HG03060 (cell line): ENCODE results near the gene MIDN.

Experiments used
- ATAC-seq: cut with Tn5 transposase; IDR thresholded peaks from one replicate; pipeline ENCODE4 v1.9.1; 2021; ENCODE audit warnings: low read depth, moderate number of reproducible peaks; ENCODE audit not compliant: unreplicated experiment

MIDN gene

DNA sequence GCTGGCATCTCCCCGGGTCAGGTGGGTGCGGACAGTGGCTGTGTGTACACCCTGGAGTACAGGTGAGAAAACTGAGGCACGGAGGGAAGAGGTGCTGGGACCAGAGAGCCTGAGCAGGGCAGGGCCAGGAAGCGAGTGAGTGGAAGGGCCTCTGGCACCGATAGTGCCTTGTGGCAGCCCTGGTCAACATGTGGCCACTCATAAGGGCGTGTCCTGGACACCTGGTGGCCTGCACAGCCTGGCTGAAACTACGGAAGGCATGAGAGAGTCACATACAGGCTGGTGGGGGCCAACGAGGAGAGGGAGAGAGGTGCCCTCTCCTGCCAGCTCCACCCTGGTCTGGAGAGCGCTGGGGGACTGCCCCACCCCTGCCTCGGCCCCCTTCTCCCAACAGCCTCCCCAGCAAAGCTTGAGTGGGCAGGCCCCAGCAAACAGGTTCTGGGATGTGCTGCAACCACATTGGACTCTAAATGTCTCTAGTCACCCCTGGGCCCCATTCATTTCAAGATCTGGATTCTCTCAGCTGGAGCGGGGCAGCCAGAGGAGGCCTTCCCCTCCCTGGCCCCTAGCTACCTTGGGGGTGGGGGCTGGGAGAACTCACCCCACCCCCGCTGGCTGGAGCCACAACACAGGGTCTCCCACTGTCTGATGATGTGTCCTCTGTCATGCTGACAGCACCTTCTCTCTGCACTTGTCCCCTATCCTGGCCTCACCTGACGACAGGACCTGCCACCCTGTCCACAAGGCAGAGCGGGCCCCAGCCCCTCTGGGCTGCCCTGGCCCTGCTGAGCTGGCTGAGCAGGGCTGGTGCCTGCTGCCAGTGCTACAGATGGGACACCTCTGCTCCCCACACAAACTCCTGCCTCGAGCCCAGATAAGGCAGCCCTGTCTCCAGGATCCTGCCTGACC lies 16.4 kb upstream of the MIDN start:
- ATAC-seq = no peak

DNA sequence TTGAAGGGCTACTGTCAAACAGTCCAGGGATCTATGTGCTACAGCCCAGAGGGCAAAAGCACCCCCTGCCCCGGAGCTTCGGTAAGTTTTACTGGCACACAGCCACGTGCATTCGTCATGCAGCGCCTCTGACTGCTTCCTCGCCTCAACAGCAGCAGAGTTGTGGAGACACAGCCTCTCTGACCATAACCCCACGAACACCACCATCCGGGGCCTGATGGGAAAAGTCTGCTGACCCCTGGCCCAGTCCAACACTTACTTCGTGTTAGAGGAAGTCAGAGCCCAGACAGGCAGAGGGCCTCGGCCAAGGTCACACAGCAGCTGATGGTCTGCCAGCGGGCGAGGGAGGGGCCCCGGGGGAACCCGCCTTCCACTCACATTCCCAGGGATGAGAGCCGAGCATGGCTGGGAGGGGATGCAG lies 15.7 kb upstream of the MIDN start:
- ATAC-seq = no peak

DNA sequence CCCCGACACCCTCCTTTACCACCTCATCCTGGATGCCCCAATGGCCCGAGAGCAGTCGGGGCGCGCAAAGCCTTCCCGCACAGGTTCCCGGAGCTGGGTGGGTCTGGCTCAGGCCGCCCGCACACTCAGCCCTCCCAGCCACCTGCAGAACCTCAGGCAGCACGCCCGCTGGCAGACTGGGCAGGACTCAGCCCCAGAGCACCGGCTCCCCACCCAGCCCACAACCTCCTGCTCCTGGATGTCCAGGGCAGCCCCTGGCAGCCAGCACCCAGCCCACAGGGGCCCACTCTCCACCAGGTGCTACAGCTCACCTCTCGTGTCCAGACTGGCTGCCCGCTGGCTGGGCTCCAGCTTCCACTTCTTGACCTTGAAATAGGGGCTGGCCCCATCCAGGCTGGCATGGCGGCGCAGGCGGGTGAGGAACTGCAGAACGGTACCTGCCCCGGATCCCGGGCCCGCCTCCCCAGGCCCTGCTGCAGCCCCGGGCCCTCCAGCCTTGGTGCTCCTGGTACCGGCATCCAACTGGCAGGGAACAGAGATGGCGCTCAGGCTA lies 15.2 kb upstream of the MIDN start:
- ATAC-seq = no peak

DNA sequence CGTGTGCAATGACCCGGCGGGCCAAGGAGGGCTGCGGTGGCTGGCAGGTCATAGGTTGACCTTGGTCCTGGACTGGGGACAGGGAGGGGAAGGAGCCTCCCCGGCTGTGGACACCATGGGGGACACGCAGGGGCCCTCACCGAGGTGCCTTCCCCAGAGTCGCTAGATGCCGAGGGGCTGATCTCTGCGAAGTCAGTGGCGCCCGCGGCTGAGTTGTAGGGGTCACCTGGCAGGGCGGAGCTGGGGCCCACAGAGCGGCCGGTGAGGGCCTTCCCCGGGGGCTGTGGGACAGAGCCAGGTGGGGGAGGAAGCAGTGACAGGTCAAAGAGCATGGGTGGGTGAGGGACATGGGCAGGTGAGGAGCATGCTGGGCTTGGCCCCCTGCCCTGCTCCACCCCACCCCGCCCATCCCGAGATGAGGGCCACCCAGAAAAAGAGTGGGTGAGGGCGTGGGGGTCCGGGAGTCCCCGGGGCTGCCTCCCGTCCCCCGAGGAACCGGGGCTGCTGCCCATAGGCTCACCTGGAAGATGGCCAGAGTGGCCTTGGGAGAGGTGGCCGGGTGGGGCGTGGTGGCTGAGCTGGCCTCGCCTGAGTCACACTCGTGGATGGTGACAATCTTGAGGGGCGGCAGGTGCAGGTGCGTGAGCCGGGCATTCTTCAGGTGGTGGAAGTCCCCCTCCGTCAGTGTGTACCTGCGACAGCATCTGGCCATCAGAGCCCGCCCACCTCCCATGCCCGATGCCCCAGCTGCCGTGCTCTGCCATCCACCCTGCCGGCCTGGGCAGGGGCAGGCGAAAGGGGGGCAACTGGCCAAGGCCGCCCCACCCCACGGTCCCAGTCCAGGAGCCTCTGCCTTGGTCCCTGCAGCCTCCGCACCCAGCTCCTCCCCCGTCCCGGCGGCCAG lies 14.1 kb upstream of the MIDN start:
- no peak for ATAC-seq

DNA sequence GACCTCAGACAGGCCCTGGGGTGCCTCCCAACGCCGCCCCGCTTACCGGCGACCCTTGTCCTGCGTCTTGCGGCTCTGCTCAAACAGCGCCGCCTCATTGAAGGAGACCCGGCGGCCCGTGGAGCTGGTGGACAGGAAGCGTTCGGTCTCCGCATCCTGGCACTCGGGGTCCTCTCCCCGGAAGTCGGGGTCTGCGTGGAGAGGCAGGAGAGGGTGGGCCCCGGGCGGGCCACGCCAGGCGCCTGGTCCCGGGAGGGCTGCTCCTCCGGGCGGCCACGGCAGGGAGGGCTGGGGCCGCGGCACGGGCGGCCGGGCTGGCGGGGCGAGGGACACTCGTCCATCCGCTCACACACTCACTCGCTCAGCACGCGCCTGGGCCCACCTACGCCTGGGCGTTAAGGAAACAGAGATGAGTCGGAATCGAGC lies 13.4 kb upstream of the MIDN start:
- no peak for ATAC-seq

DNA sequence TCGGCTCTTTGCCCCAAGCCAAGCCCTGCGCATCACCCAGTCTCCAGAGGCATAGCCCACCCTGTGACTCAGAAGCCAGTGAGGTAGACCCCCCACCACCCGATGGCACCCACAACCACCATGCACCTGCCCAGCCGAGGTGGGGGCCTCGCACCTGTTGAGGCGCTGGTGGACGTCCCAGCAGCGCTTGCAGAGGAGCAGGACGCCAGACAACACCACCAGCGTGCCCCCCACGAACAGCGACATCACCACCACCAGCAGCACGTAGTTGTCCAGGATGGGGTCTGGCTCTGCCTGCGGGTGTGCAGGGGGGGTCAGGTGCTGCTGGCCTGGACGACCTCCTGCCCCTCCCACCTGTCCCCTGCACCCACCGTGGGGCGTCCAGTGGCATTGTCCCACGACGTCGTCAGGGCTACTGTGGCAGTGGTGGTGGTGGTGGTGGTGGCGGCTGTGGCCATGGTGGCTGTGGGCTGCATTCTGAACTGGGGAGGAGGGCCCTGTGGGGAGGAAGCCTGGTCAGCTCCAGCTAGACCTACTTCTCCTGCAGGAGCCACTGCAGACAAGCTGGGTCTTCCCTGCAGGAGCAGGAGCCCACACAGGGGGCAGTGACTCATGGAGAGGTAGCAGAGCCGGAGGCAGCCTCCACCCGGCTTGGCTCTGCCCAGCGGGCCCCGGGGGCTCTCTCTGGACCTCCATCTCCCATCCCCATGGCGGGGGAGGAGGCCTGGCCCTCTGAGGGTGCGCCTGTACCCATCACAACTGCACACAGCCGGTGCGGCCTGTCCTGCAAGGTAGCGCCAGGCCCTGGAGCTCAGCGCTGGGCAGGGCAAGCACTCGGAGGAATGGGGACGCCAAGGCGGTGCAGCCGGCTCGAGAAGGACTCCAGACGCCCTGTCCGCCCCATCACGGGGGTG lies 12.5 kb upstream of the MIDN start:
- no peak for ATAC-seq

DNA sequence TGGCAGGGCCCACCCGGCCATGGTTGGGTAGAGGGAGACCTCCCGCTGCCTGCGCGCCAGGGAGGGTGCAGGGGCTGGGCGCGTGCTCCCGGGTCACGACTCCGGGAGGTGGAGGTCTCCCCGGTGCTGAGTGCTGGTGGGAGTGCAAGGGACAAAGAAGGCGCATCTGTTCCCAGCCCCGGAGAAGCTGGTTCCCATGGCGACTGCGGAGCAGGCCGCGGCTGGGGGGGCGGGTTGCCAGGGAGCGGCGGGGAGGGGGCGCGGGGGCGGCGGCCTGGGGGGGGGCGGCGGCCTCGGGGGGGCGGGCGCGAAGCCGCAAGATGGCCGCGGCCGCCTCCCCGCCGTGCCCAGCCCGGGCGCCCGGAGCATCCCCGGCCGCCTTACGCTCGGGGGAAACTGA lies 11.8 kb upstream of the MIDN start:
- ATAC-seq = no peak

DNA sequence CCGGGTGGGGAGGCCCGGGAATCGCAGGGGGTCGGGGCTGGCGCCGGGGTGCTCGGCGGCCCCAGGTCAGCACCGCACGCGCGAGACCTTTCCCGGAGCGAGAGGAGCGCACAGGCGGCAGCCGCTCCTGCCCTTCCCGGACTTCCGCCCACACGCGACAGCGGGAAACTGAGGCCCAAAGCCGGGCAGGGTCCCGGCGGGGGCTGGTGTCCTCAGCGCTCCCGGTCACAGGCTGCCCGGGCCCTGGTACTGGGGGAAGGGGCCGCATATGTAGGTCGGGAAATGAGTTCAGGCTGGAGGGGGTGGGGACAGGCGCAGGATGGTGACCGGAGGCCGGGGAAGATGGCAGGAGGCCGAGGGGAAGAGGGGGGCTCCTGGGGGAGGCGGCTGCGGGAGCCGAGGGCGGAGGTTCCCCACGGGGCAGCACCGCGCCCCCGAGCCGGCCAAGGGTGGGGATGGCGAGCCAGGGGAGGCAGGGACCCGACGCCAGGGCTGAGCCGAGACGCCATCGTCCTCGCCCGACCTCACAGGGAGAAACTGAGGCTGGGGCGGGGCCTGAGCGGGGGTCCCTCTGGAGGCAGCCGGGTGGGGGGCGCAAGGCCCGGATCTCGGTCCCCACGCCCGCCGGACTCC lies 11.2 kb upstream of the MIDN start:
- ATAC-seq = no peak

DNA sequence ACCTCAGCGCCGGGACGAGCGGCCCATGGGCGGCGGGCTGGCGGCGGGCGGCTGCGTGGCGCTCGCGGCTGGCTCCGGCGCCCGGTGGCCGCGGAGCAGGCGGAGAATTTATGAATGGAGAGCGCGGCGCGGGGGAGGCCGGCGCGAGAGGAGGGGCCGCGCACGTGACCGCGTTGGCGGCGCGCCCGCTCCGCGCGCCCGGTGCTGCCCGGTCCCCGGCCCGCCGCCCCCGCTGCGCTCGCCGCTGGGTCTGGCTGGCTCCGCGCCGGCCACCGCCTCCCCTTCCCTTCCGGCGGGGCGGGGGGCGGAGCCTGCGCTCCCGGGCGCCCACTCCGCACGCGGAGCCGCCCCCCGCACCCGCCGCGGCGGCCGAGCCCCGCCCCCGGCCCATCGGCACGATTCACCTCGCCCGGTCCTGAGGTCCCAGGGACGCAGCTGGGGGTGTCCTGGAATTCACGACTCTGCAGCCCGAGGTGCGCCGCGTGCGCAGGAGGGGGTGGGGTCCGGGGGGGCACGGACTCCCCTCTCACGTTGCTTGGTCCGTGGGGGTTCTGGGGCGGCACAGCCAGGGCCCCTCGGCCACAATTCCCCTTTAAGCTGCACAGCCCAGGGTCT lies 10.5 kb upstream of the MIDN start, which contains the start of gene CBARP:
Gene CBARP (minus strand): TSS at position 252 of the 615 bp plus-strand sequence. CDS start 1,905 bp downstream, outside the sequence.
- ATAC-seq = no peak

DNA sequence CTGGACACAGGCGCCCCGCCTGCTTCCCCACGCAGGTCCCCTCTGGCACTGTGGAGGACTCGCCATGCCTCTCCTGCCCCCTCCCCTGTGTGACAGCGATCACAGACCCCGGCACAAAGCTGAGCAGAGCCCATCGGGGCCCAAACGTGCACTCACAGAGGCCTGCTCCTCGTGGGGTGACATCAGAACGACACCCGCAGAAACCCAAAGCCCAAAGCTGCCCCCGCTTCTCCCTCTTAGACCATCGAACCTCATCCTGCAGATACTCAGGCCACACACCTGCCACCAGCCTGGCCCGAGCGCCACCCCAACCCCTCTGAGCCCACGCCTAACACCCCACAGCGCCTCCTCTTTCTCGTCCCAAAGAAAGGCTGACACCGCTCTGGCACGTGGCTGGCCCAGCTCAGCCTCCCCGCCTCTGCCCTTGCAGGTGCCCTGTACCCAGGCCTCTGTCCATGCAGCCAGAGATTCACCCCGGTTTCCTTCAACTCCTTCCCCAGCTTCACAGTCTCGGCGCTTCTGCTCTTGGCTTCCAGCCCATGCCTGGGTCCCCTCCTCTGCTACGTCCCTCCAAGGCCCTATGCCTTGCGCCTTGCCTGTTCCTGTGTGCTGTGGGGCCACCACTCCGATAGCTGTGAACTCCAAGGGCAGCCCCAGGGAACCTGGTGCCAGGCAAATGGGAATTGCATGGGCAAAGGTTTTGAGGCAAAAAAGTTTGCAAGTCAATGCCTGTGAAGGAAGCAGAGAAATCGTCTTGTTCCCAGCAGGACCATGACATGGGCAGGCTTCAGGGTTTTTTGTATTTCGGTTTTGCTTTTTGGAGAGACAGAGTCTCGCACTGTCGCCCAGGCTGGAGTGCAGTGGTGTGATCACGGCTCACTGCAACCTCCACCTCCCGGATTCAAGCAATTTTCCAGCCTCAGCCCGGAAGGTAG lies 9.7 kb upstream of the MIDN start:
- ATAC-seq = no peak

DNA sequence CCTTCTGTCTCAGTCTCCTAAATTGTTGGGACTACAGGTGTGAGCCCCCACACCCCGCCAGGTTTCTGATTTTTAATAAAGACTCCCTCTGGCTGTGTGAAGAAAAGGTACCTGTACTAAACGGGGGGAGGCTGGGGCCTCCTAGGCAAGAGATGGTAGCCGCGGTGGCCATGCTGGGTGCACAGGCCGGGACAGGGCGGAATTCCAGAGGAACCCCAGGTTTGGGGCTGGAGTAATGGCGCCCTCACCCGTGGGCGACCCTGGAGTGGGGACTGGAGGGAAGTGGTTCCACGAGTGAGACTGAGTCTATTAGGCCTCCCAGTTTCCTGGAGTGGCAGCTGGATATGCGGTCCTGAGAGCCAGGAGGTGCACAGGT lies 9.0 kb upstream of the MIDN start:
- ATAC-seq = no peak

DNA sequence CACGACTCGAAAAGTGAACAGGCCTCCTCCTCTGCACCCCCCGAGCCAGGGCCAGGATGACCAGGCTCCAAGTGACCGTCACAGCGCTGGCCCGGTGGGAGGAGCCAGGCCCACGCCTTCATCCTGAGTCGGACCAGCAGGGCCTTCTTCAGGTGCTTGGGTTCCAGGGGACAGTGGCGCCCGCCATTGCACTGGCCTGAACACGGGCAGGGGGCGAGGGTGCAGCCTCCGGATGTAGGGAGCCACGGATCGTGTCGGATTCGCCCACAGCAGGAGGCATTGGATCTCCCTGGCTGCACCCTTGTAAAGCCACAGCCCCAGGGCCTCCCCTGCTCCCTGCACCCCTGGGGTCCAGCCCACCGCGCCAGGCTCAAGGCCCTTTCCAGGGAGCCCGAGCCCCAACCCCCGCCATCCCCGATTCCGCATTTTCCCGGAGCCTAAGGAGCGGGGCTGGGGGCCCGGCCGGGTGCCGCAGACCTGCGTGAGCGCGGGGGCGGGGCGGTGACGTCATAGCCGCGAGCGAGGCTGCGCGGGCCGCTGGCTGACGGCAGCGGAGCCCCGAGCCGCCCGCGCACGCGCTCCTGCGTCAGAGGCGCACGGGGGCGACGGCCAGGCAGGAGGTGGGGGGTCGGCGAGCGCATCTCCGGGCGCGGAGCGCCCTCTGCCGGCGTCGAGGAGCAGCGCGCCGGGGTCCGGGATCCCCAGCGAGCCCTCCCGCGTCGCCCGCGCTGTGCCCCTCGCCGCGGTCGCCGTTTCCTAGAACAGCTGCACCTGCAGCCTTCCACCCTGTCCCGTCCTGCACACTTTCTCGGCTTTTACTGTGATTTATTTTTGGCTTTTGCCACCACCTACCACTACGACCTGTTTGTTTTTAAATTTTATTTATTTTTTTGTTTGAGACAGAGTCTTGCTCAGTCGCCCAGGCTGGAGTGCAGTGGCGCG lies 8.3 kb upstream of the MIDN start:
- ATAC-seq = no peak

DNA sequence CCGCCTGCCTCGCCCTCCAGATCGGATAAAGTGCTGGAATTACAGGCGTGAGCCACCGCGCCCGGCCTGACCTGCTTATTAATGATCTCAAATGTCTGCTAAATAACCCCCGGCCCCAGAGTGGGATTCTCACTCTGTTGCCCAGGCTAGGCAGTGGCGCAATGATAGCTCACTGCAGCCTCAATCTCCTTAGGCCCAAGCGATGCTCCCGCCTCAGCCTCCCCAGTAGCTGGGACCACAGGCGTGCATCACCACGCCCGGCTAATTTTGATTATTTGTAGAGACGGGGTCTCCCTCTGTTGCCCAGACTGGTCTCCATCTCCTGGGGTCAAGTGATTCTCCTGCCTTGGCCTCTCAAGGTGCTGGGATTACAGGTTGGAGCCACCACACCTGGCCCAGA lies 7.5 kb upstream of the MIDN start:
- ATAC-seq = no peak

DNA sequence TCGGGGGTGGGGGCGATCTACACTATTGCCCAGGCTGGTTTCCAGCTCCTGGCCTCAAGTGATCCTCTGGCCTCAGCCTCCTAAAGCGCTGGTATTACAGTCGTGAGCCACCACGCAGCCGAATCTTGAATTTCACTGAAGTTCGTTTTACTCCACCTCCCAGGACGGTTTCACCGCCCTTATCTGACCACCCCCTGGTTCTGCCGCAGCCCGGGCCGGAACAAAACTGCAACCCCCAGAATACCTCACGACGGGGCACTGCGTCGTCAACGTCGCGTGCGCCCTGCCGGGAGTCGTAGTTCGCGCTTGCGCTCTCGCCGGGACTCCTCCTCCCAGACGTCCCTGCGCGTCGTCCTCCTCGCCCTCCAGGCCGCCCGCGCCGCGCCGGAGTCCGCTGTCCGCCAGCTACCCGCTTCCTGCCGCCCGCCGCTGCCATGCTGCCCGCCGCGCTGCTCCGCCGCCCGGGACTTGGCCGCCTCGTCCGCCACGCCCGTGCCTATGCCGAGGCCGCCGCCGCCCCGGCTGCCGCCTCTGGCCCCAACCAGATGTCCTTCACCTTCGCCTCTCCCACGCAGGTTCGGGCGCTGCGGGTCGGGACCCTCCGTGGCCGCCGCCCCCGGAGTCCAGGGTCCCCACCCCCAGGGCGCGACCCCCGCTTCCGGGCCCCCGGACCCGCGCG lies 6.8 kb upstream of the MIDN start, which contains the start of gene ATP5F1D:
Gene ATP5F1D (plus strand): TSS at position 335 of the 679 bp plus-strand sequence. CDS start 100 bp downstream, at position 435.
- peak; percentile 48 for ATAC-seq

DNA sequence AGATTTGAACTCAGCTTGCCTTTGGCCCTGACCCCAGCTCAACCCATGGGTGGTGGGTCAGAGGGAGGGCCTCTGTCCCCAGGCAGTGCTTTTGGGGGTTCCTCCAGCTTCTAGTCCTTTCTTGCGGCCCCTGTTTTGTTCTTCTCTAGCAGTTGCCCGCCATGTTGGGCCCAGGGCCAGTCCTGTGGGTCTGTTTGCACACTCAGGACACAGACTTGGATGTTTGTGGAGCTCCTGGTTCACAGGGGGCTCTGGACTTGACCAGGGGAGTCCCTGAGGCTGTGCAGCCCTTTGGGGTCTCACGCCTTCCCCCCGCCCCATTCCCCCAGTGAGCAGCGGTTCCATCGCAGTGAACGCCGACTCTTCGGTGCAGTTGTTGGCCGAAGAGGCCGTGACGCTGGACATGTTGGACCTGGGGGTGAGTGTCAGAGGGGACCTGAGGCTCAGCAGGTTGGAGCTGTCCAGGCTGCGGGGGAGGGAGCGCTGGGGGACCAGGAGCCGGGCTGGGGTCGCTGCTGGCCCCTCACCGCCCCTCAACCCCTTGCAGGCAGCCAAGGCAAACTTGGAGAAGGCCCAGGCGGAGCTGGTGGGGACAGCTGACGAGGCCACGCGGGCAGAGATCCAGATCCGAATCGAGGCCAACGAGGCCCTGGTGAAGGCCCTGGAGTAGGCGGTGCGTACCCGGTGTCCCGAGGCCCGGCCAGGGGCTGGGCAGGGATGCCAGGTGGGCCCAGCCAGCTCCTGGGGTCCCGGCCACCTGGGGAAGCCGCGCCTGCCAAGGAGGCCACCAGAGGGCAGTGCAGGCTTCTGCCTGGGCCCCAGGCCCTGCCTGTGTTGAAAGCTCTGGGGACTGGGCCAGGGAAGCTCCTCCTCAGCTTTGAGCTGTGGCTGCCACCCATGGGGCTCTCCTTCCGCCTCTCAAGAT lies 4.4 kb upstream of the MIDN start:
- ATAC-seq = no peak
